ENCODE results near the gene CAB39L. TPM values are rescaled to one million over a fixed set of nuclear protein-coding genes. Genes with fewer than 3 reads are reported as not detected.

Gene CAB39L
- total and polyA plus RNA-seq, 2 of the 13 experiments (the other 11 are each of a cell fraction or from before 2014, with no cell fraction given) = 3.1 to 6.1 TPM

GRCh38 chr13:49303533-49304252 is 140.2 kb downstream of the CAB39L start (continued):
- TF ChIP-seq, protein P1, sequence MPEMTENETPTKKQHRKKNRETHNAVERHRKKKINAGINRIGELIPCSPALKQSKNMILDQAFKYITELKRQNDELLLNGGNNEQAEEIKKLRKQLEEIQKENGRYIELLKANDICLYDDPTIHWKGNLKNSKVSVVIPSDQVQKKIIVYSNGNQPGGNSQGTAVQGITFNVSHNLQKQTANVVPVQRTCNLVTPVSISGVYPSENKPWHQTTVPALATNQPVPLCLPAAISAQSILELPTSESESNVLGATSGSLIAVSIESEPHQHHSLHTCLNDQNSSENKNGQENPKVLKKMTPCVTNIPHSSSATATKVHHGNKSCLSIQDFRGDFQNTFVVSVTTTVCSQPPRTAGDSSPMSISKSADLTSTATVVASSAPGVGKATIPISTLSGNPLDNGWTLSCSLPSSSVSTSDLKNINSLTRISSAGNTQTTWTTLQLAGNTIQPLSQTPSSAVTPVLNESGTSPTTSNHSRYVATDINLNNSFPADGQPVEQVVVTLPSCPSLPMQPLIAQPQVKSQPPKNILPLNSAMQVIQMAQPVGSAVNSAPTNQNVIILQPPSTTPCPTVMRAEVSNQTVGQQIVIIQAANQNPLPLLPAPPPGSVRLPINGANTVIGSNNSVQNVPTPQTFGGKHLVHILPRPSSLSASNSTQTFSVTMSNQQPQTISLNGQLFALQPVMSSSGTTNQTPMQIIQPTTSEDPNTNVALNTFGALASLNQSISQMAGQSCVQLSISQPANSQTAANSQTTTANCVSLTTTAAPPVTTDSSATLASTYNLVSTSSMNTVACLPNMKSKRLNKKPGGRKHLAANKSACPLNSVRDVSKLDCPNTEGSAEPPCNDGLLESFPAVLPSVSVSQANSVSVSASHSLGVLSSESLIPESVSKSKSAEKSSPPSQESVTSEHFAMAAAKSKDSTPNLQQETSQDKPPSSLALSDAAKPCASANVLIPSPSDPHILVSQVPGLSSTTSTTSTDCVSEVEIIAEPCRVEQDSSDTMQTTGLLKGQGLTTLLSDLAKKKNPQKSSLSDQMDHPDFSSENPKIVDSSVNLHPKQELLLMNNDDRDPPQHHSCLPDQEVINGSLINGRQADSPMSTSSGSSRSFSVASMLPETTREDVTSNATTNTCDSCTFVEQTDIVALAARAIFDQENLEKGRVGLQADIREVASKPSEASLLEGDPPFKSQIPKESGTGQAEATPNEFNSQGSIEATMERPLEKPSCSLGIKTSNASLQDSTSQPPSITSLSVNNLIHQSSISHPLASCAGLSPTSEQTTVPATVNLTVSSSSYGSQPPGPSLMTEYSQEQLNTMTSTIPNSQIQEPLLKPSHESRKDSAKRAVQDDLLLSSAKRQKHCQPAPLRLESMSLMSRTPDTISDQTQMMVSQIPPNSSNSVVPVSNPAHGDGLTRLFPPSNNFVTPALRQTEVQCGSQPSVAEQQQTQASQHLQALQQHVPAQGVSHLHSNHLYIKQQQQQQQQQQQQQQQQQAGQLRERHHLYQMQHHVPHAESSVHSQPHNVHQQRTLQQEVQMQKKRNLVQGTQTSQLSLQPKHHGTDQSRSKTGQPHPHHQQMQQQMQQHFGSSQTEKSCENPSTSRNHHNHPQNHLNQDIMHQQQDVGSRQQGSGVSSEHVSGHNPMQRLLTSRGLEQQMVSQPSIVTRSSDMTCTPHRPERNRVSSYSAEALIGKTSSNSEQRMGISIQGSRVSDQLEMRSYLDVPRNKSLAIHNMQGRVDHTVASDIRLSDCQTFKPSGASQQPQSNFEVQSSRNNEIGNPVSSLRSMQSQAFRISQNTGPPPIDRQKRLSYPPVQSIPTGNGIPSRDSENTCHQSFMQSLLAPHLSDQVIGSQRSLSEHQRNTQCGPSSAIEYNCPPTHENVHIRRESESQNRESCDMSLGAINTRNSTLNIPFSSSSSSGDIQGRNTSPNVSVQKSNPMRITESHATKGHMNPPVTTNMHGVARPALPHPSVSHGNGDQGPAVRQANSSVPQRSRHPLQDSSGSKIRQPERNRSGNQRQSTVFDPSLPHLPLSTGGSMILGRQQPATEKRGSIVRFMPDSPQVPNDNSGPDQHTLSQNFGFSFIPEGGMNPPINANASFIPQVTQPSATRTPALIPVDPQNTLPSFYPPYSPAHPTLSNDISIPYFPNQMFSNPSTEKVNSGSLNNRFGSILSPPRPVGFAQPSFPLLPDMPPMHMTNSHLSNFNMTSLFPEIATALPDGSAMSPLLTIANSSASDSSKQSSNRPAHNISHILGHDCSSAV (CRISPR knock-in tag; IDR thresholded peaks at IDR 0.05; ENCODE audit: borderline replicate concordance) = no peak
- TF ChIP-seq MZF1 (CRISPR knock-in tag; IDR thresholded peaks at IDR 0.05; ENCODE audit: borderline replicate concordance) = no peak
- no peak for TF ChIP-seq FOXA1 (IDR thresholded peaks at IDR 0.05)
- peak; percentile 27; the same call in 1 of the 2 replicates for TF ChIP-seq FOXA1 (CRISPR knock-in tag; IDR thresholded peaks at IDR 0.05)
- TF ChIP-seq ZFAT (CRISPR knock-in tag; conservative IDR thresholded peaks at IDR 0.05) = no peak
- TF ChIP-seq ZNF784 (CRISPR knock-in tag; IDR thresholded peaks at IDR 0.05; ENCODE audit: borderline replicate concordance) = no peak
- TF ChIP-seq SP1 (IDR thresholded peaks at IDR 0.05) = no peak
- peak; percentile 59 for TF ChIP-seq SP1 (CRISPR knock-in tag; IDR thresholded peaks at IDR 0.05)
- no peak for TF ChIP-seq ZKSCAN5 (CRISPR knock-in tag; IDR thresholded peaks at IDR 0.05)
- TF ChIP-seq CENPT (CRISPR knock-in tag; IDR thresholded peaks at IDR 0.05; ENCODE audit: low read depth) = no peak
- TF ChIP-seq ZNF362 (CRISPR knock-in tag; IDR thresholded peaks at IDR 0.05; ENCODE audit: borderline replicate concordance) = no peak; the same call in 1 of the 2 replicates
- TF ChIP-seq ZNF275 (CRISPR knock-in tag; IDR thresholded peaks at IDR 0.05; ENCODE audit: borderline replicate concordance) = no peak
- TF ChIP-seq, protein P2, sequence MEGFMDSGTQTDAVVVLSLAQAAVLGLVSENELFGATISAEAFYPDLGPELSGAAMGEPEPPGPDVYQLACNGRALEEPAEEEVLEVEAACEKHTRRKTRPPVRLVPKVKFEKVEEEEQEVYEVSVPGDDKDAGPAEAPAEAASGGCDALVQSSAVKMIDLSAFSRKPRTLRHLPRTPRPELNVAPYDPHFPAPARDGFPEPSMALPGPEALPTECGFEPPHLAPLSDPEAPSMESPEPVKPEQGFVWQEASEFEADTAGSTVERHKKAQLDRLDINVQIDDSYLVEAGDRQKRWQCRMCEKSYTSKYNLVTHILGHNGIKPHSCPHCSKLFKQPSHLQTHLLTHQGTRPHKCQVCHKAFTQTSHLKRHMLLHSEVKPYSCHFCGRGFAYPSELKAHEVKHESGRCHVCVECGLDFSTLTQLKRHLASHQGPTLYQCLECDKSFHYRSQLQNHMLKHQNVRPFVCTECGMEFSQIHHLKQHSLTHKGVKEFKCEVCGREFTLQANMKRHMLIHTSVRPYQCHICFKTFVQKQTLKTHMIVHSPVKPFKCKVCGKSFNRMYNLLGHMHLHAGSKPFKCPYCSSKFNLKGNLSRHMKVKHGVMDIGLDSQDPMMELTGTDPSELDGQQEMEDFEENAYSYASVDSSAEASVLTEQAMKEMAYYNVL (CRISPR knock-in tag; IDR thresholded peaks at IDR 0.05; ENCODE audit: borderline replicate concordance) = no peak
- TF ChIP-seq PAX8 (CRISPR knock-in tag; IDR thresholded peaks at IDR 0.05; ENCODE audit: borderline replicate concordance) = no peak
- TF ChIP-seq ZNF367 (CRISPR knock-in tag; IDR thresholded peaks at IDR 0.05; ENCODE audit: borderline replicate concordance) = no peak
- no peak for TF ChIP-seq ETV6 (CRISPR knock-in tag; conservative IDR thresholded peaks at IDR 0.05)

Data from HepG2 (cell line).